GM21423 (cell line): ENCODE measurements around the gene ANKIB1.
A peak's percentile ranks its signal among the peaks of the same experiment; 100 is the strongest.

Experiments used
- ATAC-seq: cut with Tn5 transposase; IDR thresholded peaks from one replicate; pipeline ENCODE4 v1.9.1; 2021; ENCODE audit warnings: mild to moderate bottlenecking, moderate library complexity; ENCODE audit not compliant: unreplicated experiment

The ANKIB1 gene

GRCh38 chr7:92260248-92260781 is 14.5 kb downstream of the ANKIB1 start:
- no peak for ATAC-seq

- ATAC-seq: no peak
These were observed 20.9 kb downstream of the ANKIB1 start for GRCh38 chr7:92266415-92267241.

DNA sequence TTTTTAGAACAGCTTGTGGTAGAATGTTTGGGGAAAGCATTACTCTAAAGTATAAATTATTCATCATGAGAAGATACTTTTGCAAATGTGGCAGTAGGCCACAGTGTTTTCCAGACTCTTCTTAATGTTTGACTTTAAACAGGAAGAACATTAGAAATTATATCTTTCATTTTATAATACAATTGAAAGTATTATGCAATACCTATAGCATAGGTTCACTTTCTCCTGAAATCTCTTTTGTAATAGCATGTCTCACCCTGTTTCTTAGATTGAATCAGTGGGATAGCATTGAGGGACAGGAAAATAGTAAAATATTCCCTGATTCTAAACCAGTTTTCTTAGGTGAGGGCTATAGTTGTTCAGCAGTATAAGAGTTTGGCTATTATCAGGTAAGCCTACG is 23.1 kb downstream of the ANKIB1 start:
- no peak for ATAC-seq

DNA sequence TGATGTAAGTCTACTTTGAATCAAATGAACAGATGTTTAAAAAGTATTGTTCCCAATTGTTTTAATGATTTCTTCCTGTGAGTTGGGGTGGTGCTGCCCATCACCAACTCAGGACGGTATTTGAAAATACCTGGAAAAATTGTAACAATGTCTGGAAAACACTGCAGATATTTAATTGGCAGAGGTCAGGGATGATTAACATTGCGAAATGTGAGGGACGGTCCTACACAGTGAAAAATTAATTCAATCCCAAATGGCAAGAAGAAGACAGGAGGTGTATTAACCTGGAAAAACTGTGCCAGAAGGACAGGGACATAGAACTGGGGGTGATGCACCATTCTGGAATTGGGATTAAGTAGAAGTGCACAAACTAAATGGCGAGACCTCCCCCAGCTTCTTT is 29.6 kb downstream of the ANKIB1 start:
- ATAC-seq: no peak

DNA sequence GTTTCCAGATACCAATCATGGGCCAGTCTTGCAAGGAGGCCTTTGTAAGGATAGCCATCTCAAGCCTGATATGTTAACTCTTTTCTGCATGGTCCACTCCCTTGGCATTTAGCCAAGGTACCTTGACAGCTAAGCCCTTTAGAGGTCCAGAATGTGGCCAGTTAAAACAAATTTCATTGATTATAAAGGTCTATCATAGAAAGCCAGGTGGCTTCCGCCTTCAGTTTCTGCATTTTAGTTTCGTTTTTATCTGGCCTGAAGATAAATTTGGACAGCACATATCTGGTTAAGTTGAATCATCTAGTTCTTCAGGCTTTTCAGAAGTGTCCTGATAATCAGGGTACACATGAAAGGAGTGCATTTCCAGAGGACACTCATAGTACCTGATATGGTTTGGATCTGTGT is 30.7 kb downstream of the ANKIB1 start:
- peak; percentile 76 for ATAC-seq

DNA sequence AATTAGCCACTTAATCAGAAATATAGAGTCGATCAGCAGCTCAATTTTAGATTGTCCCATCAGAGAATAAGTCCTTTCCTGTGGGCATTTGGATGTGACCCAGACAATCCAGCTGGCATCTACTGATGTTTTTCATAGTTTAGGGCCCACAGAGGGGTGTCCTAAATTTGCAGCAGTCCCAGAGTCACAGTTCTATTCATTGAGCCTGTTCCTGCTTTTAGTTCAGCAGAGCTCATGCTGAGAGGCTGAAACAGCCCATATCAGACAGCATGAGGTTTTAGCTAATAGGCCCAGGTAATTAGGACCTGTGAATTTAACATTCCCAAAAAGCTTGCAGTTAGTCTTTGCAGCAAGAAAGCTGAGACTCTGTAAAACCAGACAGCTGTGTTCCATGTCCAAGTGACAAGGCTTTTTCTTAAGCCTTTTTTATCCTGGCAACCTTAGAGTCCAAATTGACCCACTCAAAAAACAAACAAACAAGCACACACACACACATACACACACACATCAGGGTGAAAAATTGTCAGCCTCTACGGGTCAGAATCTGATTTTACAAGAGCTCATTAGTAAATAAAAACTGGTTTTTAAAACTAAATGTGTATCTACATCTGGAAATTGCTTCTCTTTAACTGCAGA is 33.7 kb downstream of the ANKIB1 start:
- ATAC-seq: no peak

DNA sequence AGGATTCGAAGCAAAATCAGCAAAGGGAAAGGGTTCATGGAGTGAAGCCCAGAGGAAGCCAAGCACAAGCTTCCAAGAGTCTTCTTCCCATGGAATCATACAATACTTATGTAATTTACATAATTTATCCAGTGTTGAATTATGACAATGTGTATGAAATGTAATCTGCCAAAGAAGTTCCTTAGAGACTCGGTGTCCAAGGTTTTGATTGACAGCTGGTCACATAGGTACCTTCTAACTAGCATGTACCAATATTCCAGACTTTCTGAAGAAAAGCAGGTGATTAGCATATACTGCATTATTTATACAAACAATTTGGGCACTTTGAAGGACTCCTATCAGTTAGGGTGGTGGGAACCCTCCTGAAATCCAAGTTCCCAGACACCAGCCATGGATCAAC is 35.3 kb downstream of the ANKIB1 start:
- ATAC-seq: no peak

DNA sequence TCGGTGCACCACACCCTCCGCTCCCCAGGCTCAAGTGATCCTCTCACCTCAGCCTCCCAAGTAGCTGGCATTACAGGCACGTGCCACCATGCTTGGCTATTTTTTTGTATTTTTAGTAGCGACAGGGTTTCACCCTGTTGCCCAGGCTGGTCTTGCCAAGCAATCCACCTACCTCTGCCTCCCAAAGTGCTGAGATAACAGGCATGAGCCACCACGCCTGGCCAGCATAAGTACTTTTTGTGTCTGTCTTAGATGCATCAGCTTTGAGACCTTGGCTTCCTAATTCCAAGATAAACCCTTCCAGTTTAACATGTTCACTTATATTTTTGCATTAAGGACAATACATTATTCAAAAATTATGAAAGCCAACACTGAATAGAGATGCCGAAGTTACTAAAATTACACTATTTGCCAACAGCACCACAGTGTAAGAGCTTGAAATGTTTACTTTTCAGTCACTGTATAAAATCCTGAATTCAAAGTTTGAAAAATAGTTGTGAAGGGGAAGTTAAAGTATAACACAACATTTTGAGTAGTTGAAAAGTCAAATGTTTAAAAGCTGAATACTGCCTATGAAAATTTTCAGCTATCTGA is 36.5 kb downstream of the ANKIB1 start:
- no peak for ATAC-seq

DNA sequence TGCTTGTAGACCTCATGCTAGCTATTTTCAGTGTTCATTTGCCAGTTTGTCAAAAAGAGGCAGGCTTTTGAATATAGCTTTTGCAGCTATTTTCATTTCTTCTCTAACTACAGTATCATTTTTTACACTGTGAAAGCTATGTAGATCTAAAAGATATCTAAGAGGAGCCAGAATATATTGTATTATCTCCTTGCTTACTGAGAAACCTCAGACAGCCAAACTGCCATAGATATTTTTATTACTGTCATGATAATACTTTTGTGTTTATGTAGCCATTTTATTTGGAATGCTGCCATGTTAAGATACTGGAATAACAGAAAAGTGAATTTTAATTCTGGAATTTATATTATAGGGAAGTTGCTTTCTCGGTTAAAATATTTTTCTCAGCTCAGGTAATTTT is 37.2 kb downstream of the ANKIB1 start:
- no peak for ATAC-seq

DNA sequence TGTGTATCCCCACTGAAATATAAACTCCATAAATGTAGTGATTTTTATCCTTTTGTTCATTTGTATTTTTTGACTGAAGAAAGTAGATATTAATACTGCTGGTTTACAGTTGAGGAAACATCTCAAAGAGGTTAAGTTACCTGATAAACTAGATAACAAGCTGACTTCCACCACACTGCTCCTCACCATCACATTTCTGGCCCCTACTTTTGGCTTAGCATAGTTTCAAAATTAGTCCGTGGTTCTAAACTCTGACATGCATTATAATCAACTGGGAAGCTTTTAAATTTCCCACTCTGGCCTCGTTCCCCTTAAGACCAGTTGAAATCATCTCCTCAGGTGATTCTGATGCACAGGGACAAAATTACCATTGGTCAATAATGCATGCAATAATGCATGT is 43.5 kb downstream of the ANKIB1 start:
- no peak for ATAC-seq

DNA sequence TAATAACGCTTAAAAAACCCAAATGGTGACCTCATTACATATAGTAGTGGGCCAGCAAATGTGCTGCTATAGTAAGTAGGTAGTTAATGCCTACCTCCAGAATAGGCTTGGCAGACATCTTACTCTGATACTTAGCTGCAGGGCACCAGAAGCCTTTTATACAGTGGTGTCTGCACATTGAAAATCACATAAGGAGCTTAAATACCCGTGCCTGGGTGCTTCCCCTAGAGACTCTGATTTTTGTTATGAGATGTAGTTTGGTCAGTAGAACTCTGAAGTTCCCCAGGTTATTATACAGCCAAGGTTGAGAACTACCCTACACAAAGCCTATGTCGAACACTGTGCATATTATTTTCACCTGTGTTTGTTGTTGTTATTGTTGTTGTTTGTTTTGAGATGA is 47.2 kb downstream of the ANKIB1 start:
- ATAC-seq: no peak

- ATAC-seq: no peak
These were observed 48.3 kb downstream of the ANKIB1 start for GRCh38 chr7:92293896-92294590.

- ATAC-seq: no peak
These were observed 49.6 kb downstream of the ANKIB1 start for GRCh38 chr7:92295391-92295790.

DNA sequence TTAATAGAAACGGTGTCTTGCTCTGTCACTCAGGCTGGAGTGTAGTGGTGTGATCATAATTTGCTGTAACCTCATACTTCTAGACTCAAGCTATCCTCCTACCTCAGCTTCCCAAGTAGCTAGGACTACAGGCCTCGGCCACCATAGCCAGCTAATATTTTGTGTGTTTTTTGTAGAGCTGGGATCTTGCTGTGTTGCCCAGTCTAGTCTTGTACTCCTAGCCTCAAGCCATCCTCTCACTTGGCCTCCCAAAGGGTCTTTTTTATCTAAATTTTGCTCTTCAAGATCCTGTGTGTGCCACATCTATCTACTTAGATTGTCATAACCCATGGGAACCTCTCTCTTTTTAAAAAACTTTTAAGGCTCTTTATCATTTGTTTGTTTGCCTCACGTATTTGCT is 50.5 kb downstream of the ANKIB1 start:
- no peak for ATAC-seq

GRCh38 chr7:92296880-92297445 is 51.2 kb downstream of the ANKIB1 start:
- no peak for ATAC-seq

- ATAC-seq: no peak
These were observed 52.0 kb downstream of the ANKIB1 start for GRCh38 chr7:92297736-92298135.

DNA sequence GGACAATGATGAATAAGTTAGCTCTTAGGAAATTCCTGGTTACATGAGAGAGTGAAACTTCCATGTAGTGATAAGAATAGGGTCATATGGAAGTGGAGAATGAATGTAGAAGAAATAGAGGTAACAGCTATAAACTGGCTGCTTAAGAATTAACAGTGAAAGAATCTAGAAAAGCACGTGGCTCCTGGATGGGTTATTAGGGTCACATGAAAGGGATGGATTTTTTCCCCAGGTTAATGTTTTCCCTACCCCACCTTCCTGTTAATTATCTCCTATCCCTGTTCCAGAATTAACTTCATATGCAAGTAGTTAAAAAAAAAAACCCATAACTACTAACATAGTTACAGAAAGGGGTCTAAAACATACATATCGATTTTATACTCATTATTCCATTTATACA is 58.0 kb downstream of the ANKIB1 start:
- ATAC-seq: no peak

DNA sequence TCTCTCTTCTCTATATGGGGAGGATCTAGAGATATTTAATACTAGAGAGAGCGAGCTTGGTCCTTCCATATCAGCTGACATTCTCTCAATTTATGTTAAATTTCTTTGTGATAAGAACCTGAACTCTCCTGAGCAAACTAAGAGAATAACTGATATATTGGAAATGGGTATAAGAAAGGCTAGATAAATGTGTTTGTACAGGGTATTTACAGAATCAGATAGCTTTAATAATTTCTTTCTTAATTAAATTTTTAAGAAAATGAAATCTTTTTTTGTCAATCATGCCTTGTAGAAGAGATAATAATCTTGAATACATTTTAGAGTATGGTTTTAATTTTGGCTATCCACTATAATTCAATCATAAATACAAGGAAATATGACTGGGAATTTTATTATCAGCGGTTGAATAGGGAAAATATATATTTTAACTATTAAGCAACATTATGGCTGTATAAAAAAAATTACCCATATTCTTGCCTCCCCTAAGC is 58.7 kb downstream of the ANKIB1 start:
- no peak for ATAC-seq

DNA sequence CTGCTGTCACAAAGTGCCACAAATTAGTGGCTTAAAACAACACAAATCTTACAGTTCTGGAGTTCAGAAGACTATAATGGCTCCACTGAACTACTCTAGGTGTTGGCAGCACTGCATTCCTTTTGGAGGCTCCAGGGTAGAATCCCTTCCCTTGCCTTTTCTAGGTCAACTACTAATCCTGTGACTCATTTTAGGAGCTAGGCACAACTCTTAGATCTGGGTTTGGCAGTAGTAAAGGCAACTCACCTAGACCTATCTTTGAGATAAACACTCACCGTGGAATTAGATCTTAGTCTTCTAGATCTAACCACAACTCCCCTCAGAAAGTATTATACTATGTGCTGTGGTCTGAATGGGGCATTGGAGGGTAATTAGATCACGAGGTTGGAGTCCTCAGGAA is 60.4 kb downstream of the ANKIB1 start:
- no peak for ATAC-seq

GRCh38 chr7:92313055-92313454 is 67.3 kb downstream of the ANKIB1 start:
- no peak for ATAC-seq

DNA sequence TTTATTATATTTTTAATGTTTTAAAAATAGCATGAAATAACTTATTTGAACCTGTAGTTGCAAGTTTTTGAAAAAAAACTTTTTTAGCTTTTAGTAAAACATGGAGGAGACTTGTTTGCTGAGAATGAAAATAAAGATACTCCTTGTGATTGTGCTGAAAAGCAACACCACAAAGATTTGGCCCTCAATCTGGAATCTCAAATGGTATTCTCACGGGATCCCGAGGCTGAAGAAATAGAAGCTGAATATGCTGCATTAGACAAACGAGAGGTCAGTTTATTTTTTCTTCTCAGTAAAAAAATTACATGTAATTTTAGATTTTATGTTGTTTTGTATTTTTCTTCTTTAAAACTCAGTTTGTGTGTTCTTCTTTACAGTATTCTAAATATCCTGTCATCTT is 73.5 kb downstream of the ANKIB1 start:
- ATAC-seq: no peak
